Liver (tissue), 9 donors: ENCODE measurements around the gene CACNA1D. TPM values are rescaled to one million over a fixed set of nuclear protein-coding genes. Genes with fewer than 3 reads are reported as not detected.

Experiments
- DNase-seq: peaks from one replicate; pipeline ENCODE4 v3.0.0-alpha.2; 2017; ENCODE audit warnings: low spot score
- H3K27ac ChIP-seq, 2 donors: one replicate each; pipeline ENCODE4 v1.7.0; 2013; ENCODE audit warnings: inconsistent platforms in 2 of 2, low read length in 2 of 2, control low read depth in 1 of 2, low read depth in 1 of 2, mild to moderate bottlenecking in 1 of 2
- H3K27me3 ChIP-seq, 4 donors: one replicate each; pipeline versions ENCODE4 v1.6.1 to v1.7.0; 2013; ENCODE audit warnings: low read length in 3 of 4, inconsistent platforms in 1 of 4, mild to moderate bottlenecking in 1 of 4, moderate library complexity in 1 of 4; ENCODE audit not compliant: control insufficient read depth in 4 of 4, insufficient read depth in 4 of 4
- H3K36me3 ChIP-seq, 4 donors: one replicate each; pipeline versions ENCODE4 v1.6.1 to v1.7.0; 2013; ENCODE audit warnings: low read length in 3 of 4, mild to moderate bottlenecking in 3 of 4, low read depth in 1 of 4, moderate library complexity in 1 of 4; ENCODE audit not compliant: control insufficient read depth in 4 of 4, insufficient read depth in 3 of 4
- H3K4me1 ChIP-seq, 4 donors: one replicate each; pipeline versions ENCODE4 v1.6.1 to v1.7.0; 2013; ENCODE audit warnings: low read length in 3 of 4, mild to moderate bottlenecking in 3 of 4, moderate library complexity in 1 of 4; ENCODE audit not compliant: control insufficient read depth in 4 of 4, insufficient read depth in 4 of 4
- H3K4me3 ChIP-seq, 3 donors: one replicate each; pipeline versions ENCODE4 v1.6.1 to v1.7.0; 2013; ENCODE audit warnings: low read length in 3 of 3, control low read depth in 1 of 3, low read depth in 1 of 3, mild to moderate bottlenecking in 1 of 3
- H3K9ac ChIP-seq, 2 donors: one replicate each; pipeline ENCODE4 v1.7.0; 2013; ENCODE audit warnings: low read length in 2 of 2, mild to moderate bottlenecking in 2 of 2, moderate library complexity in 2 of 2, control low read depth in 1 of 2, low read depth in 1 of 2
- H3K9me3 ChIP-seq, 4 donors: one replicate each; pipeline versions ENCODE4 v1.6.1 to v1.7.0; 2013; ENCODE audit warnings: low read length in 3 of 4; ENCODE audit not compliant: control insufficient read depth in 4 of 4
- CTCF ChIP-seq: fragments of 150-350 bp; IDR thresholded peaks from 2 replicates; pipeline ENCODE4 v1.5.1; 2017; ENCODE audit warnings: improper control_type of control experiment, low read depth, low read length; ENCODE audit not compliant: missing input control
- FOXA2 ChIP-seq: IDR thresholded peaks from 2 replicates; pipeline ENCODE4 v1.6.1; 2016; ENCODE audit warnings: antibody characterized with exemption
- GABPA ChIP-seq, 2 donors: IDR thresholded peaks in 1 of 2; conservative IDR thresholded peaks in 1 of 2; 2 replicates each; pipeline ENCODE4 v1.6.1; 2016; ENCODE audit warnings: antibody characterized with exemption in 2 of 2, mild to moderate bottlenecking in 1 of 2, moderate library complexity in 1 of 2
- HNF4G ChIP-seq: IDR thresholded peaks from 2 replicates; pipeline ENCODE4 v1.6.1; 2016; ENCODE audit warnings: antibody characterized with exemption
- JUND ChIP-seq, 2 donors: IDR thresholded peaks; 2 replicates each; pipeline ENCODE4 v1.6.1; 2016; ENCODE audit warnings: antibody characterized with exemption in 2 of 2
- MAX ChIP-seq: IDR thresholded peaks from 2 replicates; pipeline ENCODE4 v1.6.1; 2016; ENCODE audit warnings: antibody characterized with exemption
- NR2F2 ChIP-seq: IDR thresholded peaks from 2 replicates; pipeline ENCODE4 v1.6.1; 2016; ENCODE audit warnings: antibody characterized with exemption
- RAD21 ChIP-seq, 2 donors: IDR thresholded peaks; 2 replicates each; pipeline ENCODE4 v1.6.1; 2016; ENCODE audit warnings: antibody characterized with exemption in 2 of 2, mild to moderate bottlenecking in 2 of 2
- REST ChIP-seq: IDR thresholded peaks from 2 replicates; pipeline ENCODE4 v1.6.1; 2016; ENCODE audit warnings: antibody characterized with exemption, mild to moderate bottlenecking
- RXRA ChIP-seq, 2 donors: IDR thresholded peaks; 2 replicates each; pipeline ENCODE4 v1.6.1; 2017 to 2018; ENCODE audit warnings: antibody characterized with exemption in 2 of 2, mild to moderate bottlenecking in 1 of 2
- SP1 ChIP-seq: IDR thresholded peaks from 2 replicates; pipeline ENCODE4 v1.6.1; 2018; ENCODE audit warnings: antibody characterized with exemption, mild to moderate bottlenecking
- YY1 ChIP-seq: IDR thresholded peaks from 2 replicates; pipeline ENCODE4 v1.6.1; 2016; ENCODE audit warnings: antibody characterized with exemption, mild to moderate bottlenecking
- ZBTB33 ChIP-seq: IDR thresholded peaks from 2 replicates; pipeline ENCODE4 v1.6.1; 2016; ENCODE audit warnings: antibody characterized with exemption
- WGBS: extraction: QIAGEN DNeasy Blood & Tissue Kit; methylation state at CpG from one replicate; pipeline ENCODE4 v1.1.7; 2013; 5-methylcytosine and 5-hydroxymethylcytosine counted together
- polyA plus RNA-seq, 2 donors: library from polyadenylated mRNA; stranded (reverse) in 1 of 2; unstranded in 1 of 2; fragments of 200-250 nt in 1 of 2; fragments of >200 nt in 1 of 2; fragmentation: Nextera tagmentation in 1 of 2; extraction: Ambion mirVana in 1 of 2; gene quantifications; one replicate each; pipeline versions ENCODE4 v1.2.1 to v1.2.3, GENCODE V29; 2013 to 2015
- total RNA-seq, 2 donors: library from RNA; depleted of rRNA; stranded (reverse); fragments of >200 nt; gene quantifications; one replicate each; pipeline ENCODE4 v1.2.3, GENCODE V29; 2014
- donor health status: healthy.
- donor health status: healthy.
- donor health status: healthy.
- donor health status: healthy.
- donor health status: healthy.

CACNA1D gene
- total and polyA plus RNA-seq, 4 donors: 1.8 to 18.9 (median 3.4) TPM

- DNase-seq: no peak
- Histone ChIP-seq H3K9me3 (no peaks in the 10 kb centered on the region), H3K36me3 (no peaks in the 10 kb centered on the region), H3K27me3 (no peaks in the 10 kb centered on the region), H3K27ac (no peak overlapping the region), H3K4me1 (no peaks in the 10 kb centered on the region), H3K4me3 (no peak overlapping the region), H3K9ac (no peak overlapping the region)
- WGBS: 86% methylated on average over 4 of the region's 4 CpGs
- TF ChIP-seq RXRA (IDR thresholded peaks at IDR 0.05): no peak
- TF ChIP-seq MAX: no peak
Measured at GRCh38 chr3:53643757-53644156, 149.3 kb downstream of the CACNA1D start.

- Histone ChIP-seq H3K4me3 (no peak overlapping the region), H3K27ac (no peak overlapping the region), H3K36me3 (no peaks in the 10 kb centered on the region), H3K9ac (no peak overlapping the region), H3K27me3 (no peaks in the 10 kb centered on the region), H3K9me3 (no peaks in the 10 kb centered on the region), H3K4me1 (no peaks in the 10 kb centered on the region)
- 95% methylated on average over 3 of the region's 3 CpGs for WGBS
- no peak for TF ChIP-seq MAX
- TF ChIP-seq YY1: no peak
- no peak for TF ChIP-seq ZBTB33
- no peak for TF ChIP-seq NR2F2
- no peak for TF ChIP-seq GABPA (IDR thresholded peaks at IDR 0.05 in 1 of 2, conservative IDR thresholded peaks at IDR 0.05 in 1 of 2)
- TF ChIP-seq FOXA2: no peak
- TF ChIP-seq REST: no peak
- no peak for TF ChIP-seq JUND (IDR thresholded peaks at IDR 0.05)
- TF ChIP-seq RAD21 (IDR thresholded peaks at IDR 0.05): no peak
- no peak for TF ChIP-seq CTCF
- no peak for TF ChIP-seq SP1
- no peak for TF ChIP-seq RXRA (IDR thresholded peaks at IDR 0.05)
- no peak for TF ChIP-seq HNF4G
- DNase-seq: no peak
Measured at GRCh38 chr3:53645754-53646153, 151.3 kb downstream of the CACNA1D start.
